KOPT-K1 (cell line): ENCODE measurements around the gene CNGA1.

Experiments
- H3K27ac ChIP-seq: fragments of 200-600 bp; sonication (generic); 2 replicates; pipeline ENCODE4 v1.5.1; 2016; ENCODE audit warnings: antibody characterized with exemption, mild to moderate bottlenecking, low read depth, low read length; ENCODE audit not compliant: poor library complexity, severe bottlenecking
- H3K36me3 ChIP-seq: fragments of 200-600 bp; sonication (generic); 2 replicates; pipeline ENCODE4 v1.5.1; 2017; ENCODE audit warnings: antibody characterized with exemption, mild to moderate bottlenecking, low read length, moderate library complexity; ENCODE audit not compliant: insufficient read depth
- H3K9me3 ChIP-seq: fragments of 200-600 bp; sonication (generic); 2 replicates; pipeline ENCODE4 v1.5.1; 2017; ENCODE audit warnings: antibody characterized with exemption, low read length, mild to moderate bottlenecking; ENCODE audit not compliant: insufficient read depth, poor library complexity, severe bottlenecking

CNGA1 gene

GRCh38 chr4:47914926-47915237, 101.6 kb downstream of the CNGA1 start:
- peaks cover 22% of the 10 kb centered on the region for H3K36me3 ChIP-seq
- no peaks in the 10 kb centered on the region for H3K9me3 ChIP-seq
- peak overlapping the region; percentile 30 for H3K27ac ChIP-seq

DNA sequence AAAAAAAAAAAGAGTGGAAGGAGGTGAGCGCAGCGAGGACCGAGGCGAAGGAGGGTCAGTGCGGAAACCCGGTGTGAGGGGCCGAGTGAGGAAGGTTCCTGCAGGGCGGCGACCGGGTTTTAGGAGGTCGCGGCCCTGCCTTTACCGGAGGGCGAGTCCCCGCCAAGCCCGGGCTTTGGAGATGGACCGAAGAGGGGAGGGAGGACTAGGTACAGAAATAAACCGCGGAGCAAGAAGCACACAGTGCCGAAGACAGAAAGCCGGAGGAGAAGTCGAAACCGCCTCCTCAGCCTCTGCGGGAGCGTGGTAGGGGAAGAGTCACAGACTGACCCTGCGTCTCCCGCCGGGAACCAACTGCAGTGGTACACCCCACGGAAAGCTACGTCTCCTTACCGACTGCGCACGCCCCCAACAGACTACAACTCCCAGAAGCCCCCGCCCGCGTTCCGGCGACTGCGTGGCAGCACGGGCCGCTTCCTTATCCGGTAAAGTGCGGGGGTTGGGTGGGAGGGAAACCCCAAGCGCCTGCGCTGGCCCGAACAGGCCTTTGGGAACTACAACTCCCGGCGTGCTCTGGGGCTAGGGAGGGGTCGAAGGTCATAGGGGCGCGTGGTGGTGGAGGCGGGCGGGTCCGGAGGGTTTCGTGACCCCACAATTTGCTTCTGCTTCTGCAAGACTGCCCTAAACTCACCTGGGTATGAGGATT, 102.1 kb downstream of the CNGA1 start, which contains the start of gene NFXL1:
TSS of gene NFXL1 (minus strand) at position 364 of the 706 bp plus-strand sequence. CDS start 380 bp downstream, outside the sequence.
- Histone ChIP-seq H3K9me3 (no peaks in the 10 kb centered on the region), H3K27ac (peak within 1 kb of the TSS; percentile 77)

DNA sequence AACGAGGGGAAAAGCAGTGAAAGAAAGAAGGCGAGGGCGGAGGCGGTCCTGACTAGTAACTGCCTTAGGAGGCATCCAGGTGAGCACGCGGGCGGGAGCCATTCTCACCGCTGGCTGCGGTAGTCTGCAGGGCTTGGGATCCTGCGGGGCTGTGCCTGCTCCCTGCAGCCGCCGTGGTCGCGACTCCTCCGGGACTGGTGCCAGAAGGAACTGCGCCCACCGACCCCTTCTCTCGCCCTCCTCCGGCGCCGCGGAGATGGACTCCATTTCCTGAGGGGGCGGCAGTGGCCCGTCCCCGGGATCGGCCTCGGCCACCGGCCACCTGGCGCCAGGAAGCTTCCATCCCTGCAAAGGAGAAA, 102.6 kb downstream of the CNGA1 start:
- Histone ChIP-seq H3K36me3 (peaks cover 26% of the 10 kb centered on the region), H3K27ac (peak overlapping the region; percentile 77), H3K9me3 (no peaks in the 10 kb centered on the region)

More for the DNA sequence above, 102.1 kb downstream of the CNGA1 start, which contains the start of gene NFXL1:
- H3K36me3 ChIP-seq: peaks cover 22% of the 10 kb centered on the region

- H3K27ac ChIP-seq: peak overlapping the region; percentile 77
- peaks cover 28% of the 10 kb centered on the region for H3K36me3 ChIP-seq
- H3K9me3 ChIP-seq: no peaks in the 10 kb centered on the region
These were observed 103.2 kb downstream of the CNGA1 start for GRCh38 chr4:47913330-47913729.

- H3K36me3 ChIP-seq: peaks cover 80% of the 10 kb centered on the region
- H3K27ac ChIP-seq: no peak overlapping the region
- H3K9me3 ChIP-seq: no peaks in the 10 kb centered on the region
These were observed 109.3 kb downstream of the CNGA1 start for GRCh38 chr4:47907089-47907646.

GRCh38 chr4:47899639-47900038, 116.8 kb downstream of the CNGA1 start:
- H3K9me3 ChIP-seq: no peaks in the 10 kb centered on the region
- H3K27ac ChIP-seq: no peak overlapping the region
- H3K36me3 ChIP-seq: peaks cover 92% of the 10 kb centered on the region

GRCh38 chr4:47891928-47892327, 124.6 kb downstream of the CNGA1 start:
- Histone ChIP-seq H3K9me3 (no peaks in the 10 kb centered on the region), H3K27ac (no peak overlapping the region), H3K36me3 (peaks cover 94% of the 10 kb centered on the region)
